ENCODE measurements around the gene ARHGAP44.

DNA sequence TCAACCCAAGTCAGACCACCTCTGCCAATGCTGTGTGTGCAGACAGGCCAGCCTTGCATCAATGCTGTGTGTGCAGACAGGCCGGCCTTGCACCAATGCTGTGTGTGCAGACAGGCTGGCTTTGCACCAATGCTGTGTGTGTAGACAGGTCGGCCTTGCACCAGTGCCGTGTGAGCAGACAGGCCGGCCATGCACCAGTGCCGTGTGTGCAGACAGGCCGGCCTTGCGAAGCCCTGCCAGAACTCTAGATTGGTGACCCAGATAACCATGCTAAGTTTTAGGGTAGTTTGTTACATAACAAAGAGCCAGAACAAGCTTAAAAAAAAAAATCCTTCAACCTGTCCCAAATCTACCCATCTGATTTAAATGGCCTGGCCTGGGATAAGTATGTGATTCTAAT lies 174.2 kb downstream of the ARHGAP44 start:
- TF ChIP-seq GATA3 (IDR thresholded peaks at IDR 0.05; ENCODE audit: low read depth, low read length) (no peak), GATA2 (IDR thresholded peaks at IDR 0.05; ENCODE audit: low read depth, low read length) (no peak)
